GM12891 (cell line): ENCODE results near the gene VPS26A.

Source experiments
- PAX5 ChIP-seq: IDR thresholded peaks from 2 replicates; pipeline ENCODE4 v1.6.1; 2011; ENCODE audit warnings: low read length, moderate library complexity, mild to moderate bottlenecking; ENCODE audit not compliant: insufficient read depth, severe bottlenecking
- POLR2A ChIP-seq: IDR thresholded peaks from 2 replicates; pipeline ENCODE4 v1.6.1; 2011; ENCODE audit warnings: low read depth, low read length, control low read depth
- POLR2AphosphoS5 ChIP-seq: IDR thresholded peaks from 2 replicates; pipeline ENCODE4 v1.6.1; 2011; ENCODE audit warnings: low read depth, low read length, control low read depth
- POU2F2 ChIP-seq: IDR thresholded peaks from 2 replicates; pipeline ENCODE4 v1.6.1; 2011; ENCODE audit warnings: low read depth, mild to moderate bottlenecking, control low read depth, low read length, moderate library complexity
- TAF1 ChIP-seq: IDR thresholded peaks from 2 replicates; pipeline ENCODE4 v1.6.1; 2011; ENCODE audit warnings: low read depth, low read length, control low read depth

GRCh38 chr10:69181433-69181832 is 57.5 kb downstream of the VPS26A start:
- TF ChIP-seq TAF1: no peak
- TF ChIP-seq POLR2A: no peak
- no peak for TF ChIP-seq POLR2AphosphoS5
- TF ChIP-seq POU2F2: no peak
- no peak for TF ChIP-seq PAX5
